SHP77 (cell line): ENCODE measurements around the gene ARHGAP26.

Experiments used
- DNase-seq, 2 experiments: peaks; one replicate each; lab custom pipeline; 2025; lab: John Stamatoyannopoulos, UW

Gene ARHGAP26

GRCh38 chr5:143165049-143165880, 395.1 kb downstream of the ARHGAP26 start:
- DNase-seq, result no peak

GRCh38 chr5:143166090-143166489, 395.9 kb downstream of the ARHGAP26 start:
- no peak for DNase-seq

GRCh38 chr5:143166661-143167420, 396.7 kb downstream of the ARHGAP26 start:
- no peak for DNase-seq

- DNase-seq, result no peak
Measured at GRCh38 chr5:143168171-143168741, 398.1 kb downstream of the ARHGAP26 start.

GRCh38 chr5:143168921-143169810, 399.0 kb downstream of the ARHGAP26 start:
- DNase-seq, result no peak

- DNase-seq, result no peak
Measured at GRCh38 chr5:143170104-143170503, 399.9 kb downstream of the ARHGAP26 start.

GRCh38 chr5:143170977-143171376, 400.8 kb downstream of the ARHGAP26 start:
- no peak for DNase-seq

GRCh38 chr5:143172739-143173138, 402.6 kb downstream of the ARHGAP26 start:
- DNase-seq, result no peak

- no peak for DNase-seq
Measured at GRCh38 chr5:143173139-143173889, 403.1 kb downstream of the ARHGAP26 start.

- DNase-seq, result no peak
Measured at GRCh38 chr5:143174714-143175398, 404.7 kb downstream of the ARHGAP26 start.

GRCh38 chr5:143176048-143176447, 405.9 kb downstream of the ARHGAP26 start:
- no peak for DNase-seq

- peak; percentile 86 to 91 for DNase-seq
Measured at GRCh38 chr5:143177263-143177983, 407.2 kb downstream of the ARHGAP26 start.

GRCh38 chr5:143179126-143179740, 409.1 kb downstream of the ARHGAP26 start:
- DNase-seq, result no peak

GRCh38 chr5:143180751-143181150, 410.6 kb downstream of the ARHGAP26 start:
- no peak for DNase-seq

GRCh38 chr5:143181173-143181572, 411.0 kb downstream of the ARHGAP26 start:
- no peak for DNase-seq

GRCh38 chr5:143182106-143182505, 411.9 kb downstream of the ARHGAP26 start:
- DNase-seq, result no peak

GRCh38 chr5:143182901-143183820, 413.0 kb downstream of the ARHGAP26 start:
- peak; percentile 32 to 38 for DNase-seq

GRCh38 chr5:143183989-143184388, 413.8 kb downstream of the ARHGAP26 start:
- DNase-seq, result no peak
